CD14-positive monocyte (primary cell): ENCODE results near the gene TMPRSS5. TPM values are rescaled to one million over a fixed set of nuclear protein-coding genes. Genes with fewer than 3 reads are reported as not detected.
"Not testable (repeated sequence)": the region's sequence is repeated elsewhere in the genome, so short reads cannot be mapped to it uniquely, and the experiment has no call there.

ENCODE experiments used
- DNase-seq, 3 donors: peaks; one replicate each; pipeline ENCODE4 v3.0.0-alpha.2; 2011 to 2022
- H2AFZ ChIP-seq: 2 replicates; pipeline ENCODE4 v1.6.0; 2012; ENCODE audit warnings: mild to moderate bottlenecking, low read depth, low read length, inconsistent platforms; ENCODE audit not compliant: insufficient read depth, poor library complexity, severe bottlenecking
- H3K27ac ChIP-seq, 2 donors: 1 replicate in 1 of 2; 2 replicates in 1 of 2; pipeline ENCODE4 v1.5.1; 2012 to 2013; ENCODE audit warnings: low read length in 2 of 2, control low read depth in 1 of 2, inconsistent platforms in 1 of 2, low read depth in 1 of 2, mild to moderate bottlenecking in 1 of 2
- H3K27me3 ChIP-seq, 2 donors: one replicate each; pipeline versions ENCODE4 v1.6.0 to v1.6.1; 2011 to 2013; ENCODE audit warnings: low read length in 2 of 2; ENCODE audit not compliant: control insufficient read depth in 2 of 2, insufficient read depth in 2 of 2
- H3K36me3 ChIP-seq, 2 donors: replicated peaks in 1 of 2; 1 replicate in 1 of 2; 2 replicates in 1 of 2; pipeline versions ENCODE4 v1.5.1 to v1.6.1; 2012 to 2013; ENCODE audit warnings: low read length in 2 of 2, control low read depth in 1 of 2, inconsistent platforms in 1 of 2, mild to moderate bottlenecking in 1 of 2; ENCODE audit not compliant: insufficient read depth in 2 of 2, control insufficient read depth in 1 of 2
- H3K4me1 ChIP-seq, 2 donors: 1 replicate in 1 of 2; 2 replicates in 1 of 2; pipeline versions ENCODE4 v1.5.1 to v1.6.1; 2012 to 2013; ENCODE audit warnings: low read length in 2 of 2, control low read depth in 1 of 2, inconsistent platforms in 1 of 2, mild to moderate bottlenecking in 1 of 2, moderate library complexity in 1 of 2; ENCODE audit not compliant: insufficient read depth in 2 of 2, control insufficient read depth in 1 of 2
- H3K4me2 ChIP-seq: replicated peaks from 2 replicates; pipeline ENCODE3; 2012; ENCODE audit warnings: low read length, moderate library complexity, mild to moderate bottlenecking; ENCODE audit not compliant: poor library complexity, severe bottlenecking; ENCODE audit errors: extremely low read depth
- H3K4me3 ChIP-seq, 3 experiments: fragments of 200-600 bp in 1 of 3; sonication (generic) in 1 of 3; replicated peaks in 1 of 3; 1 replicate in 2 of 3; 2 replicates in 1 of 3; pipeline ENCODE4 v1.5.1; 2011 to 2013; ENCODE audit warnings: low read length in 3 of 3, mild to moderate bottlenecking in 3 of 3, control low read depth in 2 of 3, low read depth in 2 of 3, inconsistent platforms in 1 of 3, moderate library complexity in 1 of 3
- H3K79me2 ChIP-seq: 2 replicates; pipeline ENCODE4 v1.6.0; 2012; ENCODE audit warnings: mild to moderate bottlenecking, control low read depth, inconsistent platforms, low read length, moderate library complexity; ENCODE audit not compliant: insufficient read depth
- H3K9ac ChIP-seq: 2 replicates; pipeline ENCODE4 v1.6.0; 2017; ENCODE audit warnings: low read length, mild to moderate bottlenecking; ENCODE audit not compliant: insufficient read depth, poor library complexity, severe bottlenecking
- H3K9me3 ChIP-seq, 2 donors: replicated peaks in 1 of 2; 1 replicate in 1 of 2; 2 replicates in 1 of 2; pipeline versions ENCODE4 v1.5.1 to v1.6.1; 2012 to 2013; ENCODE audit warnings: low read length in 2 of 2, control low read depth in 1 of 2; ENCODE audit not compliant: control insufficient read depth in 1 of 2, insufficient read depth in 1 of 2
- H4K20me1 ChIP-seq: 2 replicates; pipeline ENCODE4 v1.6.0; 2012; ENCODE audit warnings: mild to moderate bottlenecking, low read length, control low read depth, moderate library complexity; ENCODE audit not compliant: insufficient read depth
- H3K27ac Mint-ChIP-seq, 7 donors: one replicate each; pipeline ENCODE4 v1.8.0; 2020; ENCODE audit warnings: mild to moderate bottlenecking in 7 of 7, mixed read lengths in 7 of 7, moderate library complexity in 6 of 7, inconsistent platforms in 2 of 7
- H3K27me3 Mint-ChIP-seq, 3 donors: one replicate each; pipeline ENCODE4 v1.8.0; 2021 to 2022; ENCODE audit warnings: low read depth in 3 of 3, mild to moderate bottlenecking in 3 of 3, mixed read lengths in 3 of 3, moderate library complexity in 3 of 3, inconsistent platforms in 1 of 3
- H3K36me3 Mint-ChIP-seq, 2 donors: one replicate each; pipeline ENCODE4 v1.8.0; 2020; ENCODE audit warnings: mixed read lengths in 2 of 2, inconsistent platforms in 1 of 2, mild to moderate bottlenecking in 1 of 2
- H3K4me1 Mint-ChIP-seq: one replicate; pipeline ENCODE4 v1.8.0; 2020; ENCODE audit warnings: mild to moderate bottlenecking, mixed read lengths
- H3K4me3 Mint-ChIP-seq, 2 donors: one replicate each; pipeline ENCODE4 v1.8.0; 2020; ENCODE audit warnings: mild to moderate bottlenecking in 2 of 2, mixed read lengths in 2 of 2, moderate library complexity in 1 of 2
- H3K9me3 Mint-ChIP-seq, 7 donors: one replicate each; pipeline ENCODE4 v1.8.0; 2020 to 2022; ENCODE audit warnings: mixed read lengths in 7 of 7, mild to moderate bottlenecking in 6 of 7, moderate library complexity in 6 of 7, inconsistent platforms in 2 of 7
- CTCF ChIP-seq: fragments of 200-600 bp; IDR thresholded peaks from one replicate; pipeline ENCODE4 v1.8.0; 2022; ENCODE audit warnings: antibody characterized with exemption, mild to moderate bottlenecking
- WGBS: methylation state at CpG from one replicate; pipeline ENCODE4 v1.1.5; 2013; ENCODE audit warnings: missing lambda C conversion rate; ENCODE audit not compliant: insufficient coverage; 5-methylcytosine and 5-hydroxymethylcytosine counted together
- intact Hi-C, 2 donors: fragments of 100-400 bp; cut with micrococcal nuclease; formaldehyde crosslinking; loops; one replicate each; pipeline versions ENCODE4 v1.15.0 to v1.15.1; 2023
- polyA plus RNA-seq, 3 donors: library from polyadenylated mRNA; depleted of rRNA in 1 of 3; unstranded in 2 of 3; stranded (reverse) in 1 of 3; fragments of 300-500 nt in 2 of 3; fragments of >200 nt in 1 of 3; fragmentation: Illumina TruSeq in 2 of 3; gene quantifications; 1 replicate in 2 of 3; 2 replicates in 1 of 3; pipeline ENCODE4 v1.2.3, GENCODE V29; 2012 to 2021

The TMPRSS5 gene
- polyA plus RNA-seq, 3 donors, result 0.80 TPM; not detected in 2

- no peak for TF ChIP-seq CTCF
- Mint-ChIP-seq H3K27ac (no peak overlapping the region), H3K9me3 (peaks cover 0 to 28% (median 13%) of the 10 kb centered on the region in 7 donors), H3K4me3 (no peak overlapping the region), H3K4me1 (no peaks in the 10 kb centered on the region), H3K27me3 (peaks cover 0 to 3% (median 0%) of the 10 kb centered on the region in 3 donors), H3K36me3 (peaks cover 0 to 3% of the 10 kb centered on the region in 2 donors)
- H3K9me3 ChIP-seq, result peaks cover 0 to 9% of the 10 kb centered on the region in 2 donors
- H3K4me1 ChIP-seq, result no peaks in the 10 kb centered on the region
- H3K9ac ChIP-seq, result no peak overlapping the region
- no peak for DNase-seq
- no peaks in the 10 kb centered on the region for H3K36me3 ChIP-seq
- WGBS, result no CpG with 5 or more reads among the region's 1 CpG
- no peaks in the 10 kb centered on the region for H3K27me3 ChIP-seq
- H3K79me2 ChIP-seq, result no peaks in the 10 kb centered on the region
- H3K4me3 ChIP-seq, result no peak overlapping the region
- no peak overlapping the region for H2AFZ ChIP-seq
- H4K20me1 ChIP-seq, result no peaks in the 10 kb centered on the region
- H3K27ac ChIP-seq, result no peak overlapping the region
- no peak overlapping the region for H3K4me2 ChIP-seq
- intact Hi-C loops, result no loop called here
Observed at GRCh38 chr11:113710989-113711388, 4.9 kb upstream of the TMPRSS5 start.

GRCh38 chr11:113703551-113703950 is 2.6 kb downstream of the TMPRSS5 start:
- H3K4me3 ChIP-seq, H3K9me3 ChIP-seq, H3K27ac ChIP-seq, H3K79me2 ChIP-seq, DNase-seq, H3K9ac ChIP-seq, H3K36me3 ChIP-seq, H3K4me3 Mint-ChIP-seq, H3K27me3 ChIP-seq, H3K36me3 Mint-ChIP-seq, H3K27me3 Mint-ChIP-seq, intact Hi-C loops, H3K4me2 ChIP-seq, H2AFZ ChIP-seq, H3K27ac Mint-ChIP-seq, H4K20me1 ChIP-seq, H3K4me1 ChIP-seq, H3K4me1 Mint-ChIP-seq: not testable (repeated sequence)
- WGBS, result no CpG with 5 or more reads among the region's 1 CpG
- peaks cover 8 to 18% (median 16%) of the 10 kb centered on the region in 7 donors for H3K9me3 Mint-ChIP-seq
